GM12878 (cell line): ENCODE results near the gene TMEM181.

Experiments
- CTCF ChIP-seq, 3 experiments: IDR thresholded peaks in 2 of 3; conservative IDR thresholded peaks in 1 of 3; 2 replicates each; pipeline ENCODE4 v1.5.1; 2011; ENCODE audit warnings: low read depth in 3 of 3, low read length in 3 of 3, mild to moderate bottlenecking in 3 of 3, control low read depth in 2 of 3, moderate library complexity in 2 of 3, inconsistent platforms in 1 of 3, mixed read lengths in 1 of 3; ENCODE audit not compliant: control insufficient read depth in 2 of 3, insufficient read depth in 1 of 3; ENCODE audit errors: extremely low read depth in 1 of 3
- DPF2 ChIP-seq: fragments of 450-650 bp; IDR thresholded peaks from 2 replicates; pipeline ENCODE4 v1.6.1; 2017; ENCODE audit warnings: mild to moderate bottlenecking
- ETV6 ChIP-seq, 2 experiments: fragments of 450-650 bp in 1 of 2; IDR thresholded peaks in 1 of 2; conservative IDR thresholded peaks in 1 of 2; 2 replicates each; pipeline ENCODE4 v1.6.1; 2014; ENCODE audit warnings: antibody characterized with exemption in 1 of 2, borderline replicate concordance in 1 of 2, low read depth in 1 of 2, mild to moderate bottlenecking in 1 of 2, moderate library complexity in 1 of 2
- POLR2A ChIP-seq: IDR thresholded peaks from 2 replicates; pipeline ENCODE4 v1.6.1; 2011; ENCODE audit warnings: low read depth, mild to moderate bottlenecking, low read length
- ZNF384 ChIP-seq: IDR thresholded peaks from 2 replicates; pipeline ENCODE4 v1.6.1; 2012; ENCODE audit warnings: low read depth, mild to moderate bottlenecking, low read length, improper control_type of control experiment, borderline replicate concordance

GRCh38 chr6:158660333-158660754, 100.5 kb downstream of the TMEM181 start:
- TF ChIP-seq CTCF (IDR thresholded peaks at IDR 0.05 in 2 of 3, conservative IDR thresholded peaks at IDR 0.05 in 1 of 3; ENCODE audit: control insufficient read depth in 2 of 3, extremely low read depth in 1 of 3, insufficient read depth in 1 of 3, low read depth in 3 of 3, low read length in 3 of 3) (peak; percentile 57 to 70 (median 62)), ZNF384 (no peak), DPF2 (no peak), ETV6 (conservative IDR thresholded peaks at IDR 0.05 in 1 of 2, IDR thresholded peaks at IDR 0.05 in 1 of 2; ENCODE audit: borderline replicate concordance in 1 of 2, low read depth in 1 of 2) (no peak), POLR2A (no peak)
